ENCODE results near the gene ESR1.

DNA sequence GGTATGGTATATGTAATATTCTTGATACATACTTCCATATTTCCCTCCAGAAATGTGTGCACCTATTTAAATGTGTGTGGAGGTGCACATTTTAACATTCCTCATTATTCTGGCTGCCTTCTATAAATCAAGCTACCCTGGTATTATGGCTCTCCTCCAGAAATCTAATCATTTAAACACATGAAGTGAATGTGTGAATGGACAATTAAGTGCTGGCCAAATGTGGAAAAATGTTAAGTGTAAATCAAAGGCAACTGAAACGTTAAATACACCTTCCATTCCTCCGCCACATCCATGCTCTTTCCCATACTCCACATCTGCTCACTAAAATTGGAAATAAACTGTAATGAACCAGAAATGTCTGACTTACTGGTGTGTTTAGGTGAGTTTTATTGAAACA is 24.9 kb upstream of the ESR1 start:
- TF ChIP-seq, protein P1, sequence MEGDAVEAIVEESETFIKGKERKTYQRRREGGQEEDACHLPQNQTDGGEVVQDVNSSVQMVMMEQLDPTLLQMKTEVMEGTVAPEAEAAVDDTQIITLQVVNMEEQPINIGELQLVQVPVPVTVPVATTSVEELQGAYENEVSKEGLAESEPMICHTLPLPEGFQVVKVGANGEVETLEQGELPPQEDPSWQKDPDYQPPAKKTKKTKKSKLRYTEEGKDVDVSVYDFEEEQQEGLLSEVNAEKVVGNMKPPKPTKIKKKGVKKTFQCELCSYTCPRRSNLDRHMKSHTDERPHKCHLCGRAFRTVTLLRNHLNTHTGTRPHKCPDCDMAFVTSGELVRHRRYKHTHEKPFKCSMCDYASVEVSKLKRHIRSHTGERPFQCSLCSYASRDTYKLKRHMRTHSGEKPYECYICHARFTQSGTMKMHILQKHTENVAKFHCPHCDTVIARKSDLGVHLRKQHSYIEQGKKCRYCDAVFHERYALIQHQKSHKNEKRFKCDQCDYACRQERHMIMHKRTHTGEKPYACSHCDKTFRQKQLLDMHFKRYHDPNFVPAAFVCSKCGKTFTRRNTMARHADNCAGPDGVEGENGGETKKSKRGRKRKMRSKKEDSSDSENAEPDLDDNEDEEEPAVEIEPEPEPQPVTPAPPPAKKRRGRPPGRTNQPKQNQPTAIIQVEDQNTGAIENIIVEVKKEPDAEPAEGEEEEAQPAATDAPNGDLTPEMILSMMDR (conservative IDR thresholded peaks at IDR 0.05), result no peak
- no peak for TF ChIP-seq ZFX (IDR thresholded peaks at IDR 0.05)

Data from C4-2B (cell line).